Lung microvascular endothelial cell (primary cell): ENCODE measurements around the gene CFAP65. TPM values are rescaled to one million over a fixed set of nuclear protein-coding genes. Genes with fewer than 3 reads are reported as not detected.
A peak's percentile ranks its signal among the peaks of the same experiment; 100 is the strongest.

Experiments
- DNase-seq, 2 donors: peaks; one replicate each; pipeline versions ENCODE4 v3.0.0 to v3.0.0-alpha.2; 2010; ENCODE audit warnings: low read depth in 2 of 2
- total RNA-seq: library from RNA; depleted of rRNA; stranded (reverse); fragments of >200 nt; gene quantifications from 2 replicates; pipeline ENCODE4 v1.2.1, GENCODE V29; 2014

Gene CFAP65
- total RNA-seq, 1 donor from 2014 or later: not detected

GRCh38 chr2:218991674-218992168, 49.6 kb downstream of the CFAP65 start:
- DNase-seq: peak in 1 of 2 donors; percentile 22

DNA sequence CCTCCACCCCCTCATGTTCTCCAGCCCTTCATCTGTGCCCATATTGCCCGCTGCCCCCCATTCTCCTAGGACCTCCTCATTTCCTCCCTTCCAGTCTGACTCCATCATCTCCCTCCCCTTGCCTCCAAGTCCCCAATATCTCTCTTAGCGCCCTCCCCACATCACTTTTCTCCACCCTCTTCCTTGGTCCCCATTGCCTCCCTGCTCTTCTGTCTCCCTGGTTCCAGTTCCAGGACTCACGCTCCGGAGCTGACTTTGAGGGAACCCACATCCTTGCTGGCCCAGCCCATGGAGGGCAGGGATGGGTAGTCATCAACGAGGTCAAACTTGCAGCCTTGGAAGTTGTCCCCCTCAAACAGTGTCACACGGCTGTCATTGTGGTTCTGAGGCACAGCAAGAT, 50.7 kb downstream of the CFAP65 start:
- DNase-seq: no peak

- no peak for DNase-seq
These were observed 51.3 kb downstream of the CFAP65 start for GRCh38 chr2:218990052-218990451.

- DNase-seq: no peak
These were observed 52.7 kb downstream of the CFAP65 start for GRCh38 chr2:218988650-218989049.

GRCh38 chr2:218988164-218988563, 53.2 kb downstream of the CFAP65 start:
- no peak for DNase-seq

DNA sequence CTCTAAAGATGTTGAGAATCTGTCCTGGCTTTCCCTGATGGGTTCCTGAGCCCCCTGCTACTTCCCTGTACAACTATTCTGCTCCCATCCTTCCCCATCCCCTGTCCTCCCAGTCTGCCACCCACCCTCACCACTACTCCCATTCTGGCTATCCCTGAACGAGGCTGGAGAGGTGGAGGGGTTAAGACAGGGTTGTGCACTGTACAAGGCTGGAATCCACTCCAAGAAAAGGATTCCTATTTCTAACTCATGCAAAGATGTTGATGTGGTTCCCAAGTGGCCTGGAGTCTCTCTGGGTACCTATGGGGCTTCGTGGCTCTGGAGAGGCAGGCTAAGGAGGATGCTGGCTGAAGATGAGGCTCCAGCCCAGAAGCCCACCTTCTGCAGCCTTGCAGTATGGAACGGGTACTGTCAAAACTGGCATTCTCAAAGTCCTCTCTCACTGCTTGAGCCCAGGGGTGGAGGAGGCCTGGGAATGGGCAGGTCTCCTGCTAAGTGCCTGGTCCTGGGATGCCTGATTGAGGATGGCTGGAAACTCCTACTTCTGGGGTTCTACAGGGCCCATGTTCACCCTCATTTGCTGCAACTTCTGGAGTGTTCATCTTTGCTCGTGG, 55.1 kb downstream of the CFAP65 start:
- DNase-seq: no peak

GRCh38 chr2:218985325-218986091, 55.8 kb downstream of the CFAP65 start:
- no peak for DNase-seq

- no peak for DNase-seq
These were observed 56.3 kb downstream of the CFAP65 start, which contains the start of gene FEV for GRCh38 chr2:218985021-218985324. TSS of gene FEV (minus strand) at chr2:218985184. CDS start at chr2:218985075, 109 bp downstream.

DNA sequence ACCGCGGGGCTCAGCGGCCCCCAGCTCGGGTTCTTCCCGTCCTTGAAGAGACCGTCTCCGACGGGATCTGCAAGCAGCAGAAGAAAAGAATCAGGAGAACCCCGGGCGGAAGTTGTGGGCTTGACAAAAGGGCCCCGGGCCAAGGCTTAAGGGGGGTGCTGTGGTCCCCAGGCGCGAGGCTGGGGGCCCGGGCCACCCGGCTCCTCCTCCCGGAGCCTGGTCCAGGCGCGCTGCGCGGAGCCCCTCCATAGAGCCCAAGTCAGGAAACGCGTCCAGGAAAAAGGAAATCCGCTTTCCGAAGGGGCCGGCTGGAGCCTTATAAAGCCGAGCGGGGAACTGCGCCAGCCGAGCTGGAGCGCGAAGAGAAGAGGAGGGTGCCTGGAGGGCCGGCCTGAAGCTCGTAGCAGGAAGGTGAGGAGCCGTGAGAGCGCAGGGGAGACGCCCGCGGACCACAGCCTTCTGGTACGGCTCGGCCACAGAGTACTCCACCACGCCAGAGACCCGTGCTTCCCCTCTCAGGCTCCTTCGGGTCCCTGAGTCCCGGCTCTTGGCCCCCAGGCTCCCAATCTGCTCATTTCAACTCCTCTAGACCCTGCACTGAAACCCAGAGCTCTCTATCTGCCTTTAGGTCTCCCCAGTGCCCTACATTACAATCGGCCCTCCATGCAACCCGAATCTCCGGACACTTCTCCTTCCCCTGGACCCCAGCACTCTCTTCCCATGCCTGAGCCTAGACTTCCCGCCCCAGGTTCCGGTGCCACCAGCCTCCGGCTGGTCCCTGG, 56.9 kb downstream of the CFAP65 start:
- DNase-seq: peak; percentile 60 to 75

DNA sequence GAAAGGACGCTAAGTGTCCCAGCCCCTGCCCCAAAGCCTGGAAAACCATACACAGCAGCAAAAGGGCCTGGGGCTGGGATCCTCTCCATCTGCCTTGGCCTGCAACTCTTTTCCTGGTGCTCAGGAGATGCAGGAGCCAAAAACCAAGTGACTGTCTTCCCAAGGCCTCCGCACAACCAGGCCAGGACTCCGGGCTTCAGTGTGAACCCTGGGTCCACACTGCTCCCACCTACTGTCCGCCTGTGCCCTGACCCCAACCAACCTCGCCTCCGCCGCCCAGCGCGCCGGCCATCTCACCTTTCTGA, 57.4 kb downstream of the CFAP65 start:
- DNase-seq: no peak

- DNase-seq: peak; percentile 22 to 45
These were observed 57.9 kb downstream of the CFAP65 start for GRCh38 chr2:218983263-218983933.

- no peak for DNase-seq
These were observed 58.6 kb downstream of the CFAP65 start for GRCh38 chr2:218982586-218983262.

GRCh38 chr2:218981881-218982585, 59.3 kb downstream of the CFAP65 start:
- peak in 1 of 2 donors; percentile 24 for DNase-seq

DNA sequence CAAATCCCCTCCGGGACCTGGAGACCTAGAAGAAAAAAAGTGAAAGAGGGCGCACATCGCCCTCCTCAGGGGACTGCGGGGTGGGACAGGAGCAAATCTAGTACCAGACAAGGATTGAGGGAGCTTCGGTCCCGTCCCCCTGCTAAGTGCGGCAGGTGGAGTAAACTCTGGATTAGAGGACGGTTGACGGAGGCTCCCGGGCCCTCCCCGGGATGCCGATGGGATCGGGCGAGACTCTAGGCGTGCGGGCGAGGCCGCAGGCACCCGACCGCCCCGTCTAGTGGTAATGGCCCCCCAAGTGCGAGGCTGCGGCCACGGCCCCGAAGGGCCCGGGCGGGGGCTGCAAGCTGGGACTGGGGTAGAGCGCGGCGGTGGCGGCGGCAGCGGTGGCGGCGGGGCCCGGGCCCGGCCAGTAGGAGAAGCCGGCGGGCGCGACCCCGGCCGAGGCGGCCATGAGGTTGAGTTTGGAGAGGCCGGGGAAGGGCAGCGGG, 59.9 kb downstream of the CFAP65 start:
- no peak for DNase-seq

DNA sequence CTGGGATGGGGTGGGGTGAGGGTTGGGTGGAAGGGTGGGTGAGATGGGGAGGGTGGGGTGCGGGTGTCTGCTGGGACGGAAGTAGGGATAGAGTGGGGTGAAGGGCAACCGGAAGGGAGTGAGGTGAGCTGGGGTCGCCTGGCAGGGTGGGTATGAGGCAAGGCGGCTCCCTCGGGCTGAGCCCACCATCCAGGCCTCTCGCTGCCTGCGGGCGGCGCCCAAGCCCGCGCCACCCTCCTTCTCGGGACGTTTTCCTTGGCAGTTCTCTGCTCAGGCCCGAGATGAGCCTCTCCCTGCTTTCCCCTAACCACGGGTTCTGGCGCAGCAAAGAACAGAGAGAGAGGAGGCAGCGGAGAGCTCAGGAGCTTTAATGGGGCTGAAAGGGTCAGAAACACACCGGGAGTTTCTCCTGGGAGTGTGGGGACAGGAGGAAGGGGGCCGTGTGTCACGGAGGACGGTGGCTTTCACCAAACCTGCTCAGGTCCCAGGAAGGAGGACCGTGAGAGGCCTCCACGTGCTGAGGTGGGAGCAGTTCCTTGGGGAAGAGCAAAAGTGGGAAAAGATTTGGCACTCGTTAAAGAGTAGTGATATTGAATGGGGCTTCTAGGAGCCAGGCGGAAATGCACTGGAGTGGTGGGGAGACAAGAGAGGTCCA, 60.5 kb downstream of the CFAP65 start:
- DNase-seq: no peak

DNA sequence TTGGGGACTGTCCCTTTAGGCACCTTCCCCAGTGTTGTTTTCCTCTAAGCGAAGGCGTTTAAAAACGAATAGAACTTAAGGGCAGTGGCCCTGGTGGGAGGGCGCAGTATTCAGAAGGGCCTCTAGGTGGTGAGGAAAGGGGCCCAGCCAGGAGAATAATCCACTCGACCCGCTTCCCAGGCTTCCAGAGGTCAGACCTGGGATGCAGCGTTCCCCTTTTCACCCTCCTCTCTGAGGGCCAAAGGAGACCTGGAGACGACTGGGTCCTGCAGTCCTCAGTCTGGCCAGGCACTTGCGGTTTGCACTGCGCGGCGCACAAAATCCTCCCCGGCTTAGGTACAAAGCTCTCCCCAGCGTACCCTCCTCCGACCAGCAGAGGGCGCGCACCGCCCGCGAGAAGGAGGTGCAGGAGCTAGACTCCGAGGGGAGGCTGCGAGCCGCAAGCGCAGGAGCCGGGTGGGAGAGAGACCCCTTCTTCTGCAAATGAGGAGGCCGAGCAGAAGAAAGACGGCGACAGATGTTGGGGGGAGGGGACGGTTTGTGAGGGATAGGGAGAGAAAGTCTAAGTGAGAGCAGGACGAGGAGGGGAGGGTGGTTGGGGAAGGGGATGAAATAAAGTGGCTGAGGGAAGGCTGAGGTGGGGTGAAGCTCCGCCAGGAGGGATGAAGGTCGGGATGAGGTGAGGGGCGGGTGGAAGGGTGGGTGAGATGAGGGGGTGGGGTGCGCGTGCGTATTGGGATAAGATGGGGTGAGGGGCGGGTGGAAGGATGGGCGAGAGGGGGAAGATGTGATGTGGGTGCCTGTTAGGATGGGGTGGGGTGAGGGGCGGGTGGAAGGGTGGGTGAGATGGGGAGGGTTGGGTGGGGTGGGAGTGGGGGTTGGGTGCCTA, 61.2 kb downstream of the CFAP65 start:
- peak; percentile 82 to 86 for DNase-seq

DNA sequence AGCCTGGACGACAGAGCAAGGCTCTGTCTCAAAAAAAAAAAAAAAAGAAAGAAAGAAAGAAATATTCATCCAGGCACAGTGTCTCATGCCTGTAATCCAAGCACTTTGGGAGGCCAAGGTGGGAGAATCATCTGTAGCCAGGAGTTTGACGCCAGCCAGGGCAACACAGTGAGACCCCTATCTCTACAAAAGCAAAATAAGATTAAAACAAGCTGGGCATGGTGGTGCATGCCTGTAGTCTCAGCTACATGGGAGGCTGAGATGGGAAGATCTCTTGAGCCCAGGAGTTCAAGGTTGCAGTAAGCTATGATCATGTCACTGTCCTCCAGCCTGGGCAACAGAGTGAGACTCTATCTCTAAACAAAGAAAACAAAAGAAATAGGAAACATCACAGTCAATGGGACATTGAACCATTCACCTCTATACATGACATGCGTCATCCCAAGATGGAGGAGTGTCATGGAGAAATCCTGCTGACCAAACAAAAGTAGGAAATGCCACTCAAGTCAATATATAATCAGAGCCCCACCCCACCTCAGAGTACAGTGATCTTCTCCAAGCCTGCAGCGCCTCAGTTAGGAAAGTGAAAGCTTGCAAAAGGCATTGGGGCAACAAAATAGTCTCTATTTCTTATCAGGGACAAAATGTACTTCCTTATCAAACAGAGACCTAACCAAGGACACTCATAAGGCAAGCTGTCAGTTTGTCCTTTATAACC, 66.1 kb downstream of the CFAP65 start:
- DNase-seq: no peak

GRCh38 chr2:218970894-218971293, 70.4 kb downstream of the CFAP65 start:
- no peak for DNase-seq
